ENCODE measurements around the gene ZDHHC7.

DNA sequence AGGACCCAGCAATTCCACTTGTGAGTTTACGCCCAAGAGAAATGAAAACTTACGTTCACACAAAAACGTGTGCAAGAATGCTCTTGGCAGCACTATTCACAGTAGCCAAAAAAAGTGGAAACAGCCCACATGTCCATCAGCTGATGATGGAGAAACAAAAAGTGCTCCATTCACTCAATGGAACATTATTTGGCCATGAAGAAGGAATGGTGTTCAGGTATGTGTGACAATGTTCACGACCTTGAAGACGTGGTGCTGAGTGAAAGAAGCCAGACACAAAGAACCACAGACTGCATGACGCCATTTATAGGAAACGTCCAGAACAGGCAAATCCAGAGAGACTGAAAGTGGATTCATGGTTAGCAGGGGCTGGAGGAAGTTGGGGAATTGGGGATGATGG is 84.9 kb downstream of the ZDHHC7 start:
- TF ChIP-seq CTCF (conservative IDR thresholded peaks at IDR 0.05; ENCODE audit: low read length) = no peak
- no peak for TF ChIP-seq EZH2phosphoT487 (IDR thresholded peaks at IDR 0.05; ENCODE audit: borderline replicate concordance, low read depth, low read length)
